ENCODE measurements around the gene CFAP157. TPM values are rescaled to one million over a fixed set of nuclear protein-coding genes. Genes with fewer than 3 reads are reported as not detected.

The CFAP157 gene
- polyA plus RNA-seq, 1 of the 3 experiments (the other 2 are of a cell fraction) = 0.25 TPM

GRCh38 chr9:127714020-127714750 is 7.4 kb downstream of the CFAP157 start:
- H3K27me3 ChIP-seq (ENCODE audit: insufficient read depth) = no peaks in the 10 kb centered on the region
- TF ChIP-seq GABPA (IDR thresholded peaks at IDR 0.05; ENCODE audit: low read depth) = no peak
- TF ChIP-seq ZBTB33 (IDR thresholded peaks at IDR 0.05; ENCODE audit: borderline replicate concordance, low read depth) = no peak
- no peak for TF ChIP-seq FOSL2 (IDR thresholded peaks at IDR 0.05; ENCODE audit: borderline replicate concordance, low read depth)
- TF ChIP-seq CHD2 (IDR thresholded peaks at IDR 0.05; ENCODE audit: low read length, partially characterized antibody) = no peak
- no peak for TF ChIP-seq RFX5 (IDR thresholded peaks at IDR 0.05; ENCODE audit: low read length)
- TF ChIP-seq GATA2 (CRISPR knock-in tag; IDR thresholded peaks at IDR 0.05) = no peak
- no peak for TF ChIP-seq TCF12 (IDR thresholded peaks at IDR 0.05)
- TF ChIP-seq TAF1 (IDR thresholded peaks at IDR 0.05; ENCODE audit: borderline replicate concordance, low read depth, low read length) = no peak
- no peak for TF ChIP-seq SMC3 (IDR thresholded peaks at IDR 0.05; ENCODE audit: low read depth, low read length)
- TF ChIP-seq CTCF (IDR thresholded peaks at IDR 0.05) = no peak
- no peak for TF ChIP-seq REST (IDR thresholded peaks at IDR 0.05; ENCODE audit: low read depth, low read length)
- no peak for TF ChIP-seq MAX (IDR thresholded peaks at IDR 0.05; ENCODE audit: low read depth)
- TF ChIP-seq IRF3 (IDR thresholded peaks at IDR 0.05; ENCODE audit: low read depth, low read length) = no peak
- TF ChIP-seq RAD21 (IDR thresholded peaks at IDR 0.05; ENCODE audit: low read length) = no peak
- no peak for TF ChIP-seq SIN3A (IDR thresholded peaks at IDR 0.05; ENCODE audit: borderline replicate concordance, low read depth, low read length)
- no peak for TF ChIP-seq FOXJ3 (CRISPR knock-in tag; IDR thresholded peaks at IDR 0.05)
- TF ChIP-seq EZH2phosphoT487 (IDR thresholded peaks at IDR 0.05; ENCODE audit: borderline replicate concordance, low read depth) = no peak
- no peaks in the 10 kb centered on the region for H3K9me3 ChIP-seq
- no peaks in the 10 kb centered on the region for H3K9me2 ChIP-seq
- WGBS (ENCODE audit: low lambda C conversion rate) = 63% methylated on average over 5 of the region's 19 CpGs
- H3K9ac ChIP-seq = 0 out of 2 replicates have a peak overlapping the region, but pooled peaks have one; percentile 36
- ChIA-PET POLR2A (no interaction called here), CTCF (interaction anchor here (0.8 to 1.6 kb wide), 3 partner anchors 21 to 124 kb away, joined by 3 to 5 read pairs (median 4); partner anchors contain the start of gene TOR2A)
- H3K36me3 ChIP-seq (replicated peaks in 1 of 2; ENCODE audit: control insufficient read depth in 1 of 2, insufficient read depth in 2 of 2, low read length in 1 of 2) = no peaks in the 10 kb centered on the region
- no peaks in the 10 kb centered on the region for H3F3A ChIP-seq (replicated peaks; ENCODE audit: insufficient read depth)
- H3K4me1 ChIP-seq (ENCODE audit: control insufficient read depth in 1 of 2, insufficient read depth in 2 of 2, low read depth in 1 of 2, low read length in 1 of 2) = peaks cover 0 to 15% of the 10 kb centered on the region in 2 experiments; a peak in 1 of 4 replicates
- no peak for DNase-seq
- no peak overlapping the region for H2AFZ ChIP-seq (ENCODE audit: low read depth)
- peak overlapping the region; percentile 59 to 94 for H3K4me3 ChIP-seq (ENCODE audit: low read depth in 2 of 2, low read length in 1 of 2)
- H3K4me2 ChIP-seq = peak overlapping the region; percentile 98
- H3K79me2 ChIP-seq (ENCODE audit: insufficient read depth) = peaks cover 13% of the 10 kb centered on the region; the same call in 1 of the 2 replicates
- no peaks in the 10 kb centered on the region for H4K20me1 ChIP-seq (ENCODE audit: insufficient read depth)
- H3K27ac ChIP-seq (ENCODE audit: low read depth in 2 of 2, low read length in 1 of 2) = no peak overlapping the region
